PC-3 (cell line): ENCODE results near the gene ZBTB40. TPM values are rescaled to one million over a fixed set of nuclear protein-coding genes. Genes with fewer than 3 reads are reported as not detected.

Source experiments
- ATAC-seq: fragments of 200-7000 bp; cut with Tn5 transposase; 2 replicates; pipeline ENCODE4 v1.9.1; 2020; ENCODE audit warnings: mild to moderate bottlenecking, moderate library complexity
- BruUV-seq: library from RNA; stranded (reverse); fragments of 400-500 nt; replicated peaks from 2 replicates; lab custom pipeline; 2021; lab: Mats Ljungman, UMichigan
- CTCF ChIA-PET: fragments of 300-600 bp; sonication (Branson Sonifier 250); formaldehyde crosslinking; loops from one replicate; lab custom pipeline; 2022; ENCODE audit warnings: antibody characterized with exemption; lab: Charles Lee
- POLR2A ChIA-PET: fragments of 300-600 bp; sonication (Branson Sonifier 250); formaldehyde crosslinking; loops from one replicate; lab custom pipeline; 2022; ENCODE audit warnings: antibody characterized with exemption; ENCODE audit not compliant: unreplicated experiment; lab: Charles Lee
- DNase-seq: peaks from one replicate; pipeline ENCODE4 v3.0.0-alpha.2; 2015
- H2AFZ ChIP-seq: fragments of 300-600 bp; sonication (generic); 2 replicates; pipeline ENCODE4 v1.6.0; 2016; ENCODE audit warnings: antibody characterized with exemption, low read length
- H3F3A ChIP-seq: fragments of 300-600 bp; sonication (generic); one replicate; pipeline ENCODE4 v1.6.0; 2017; ENCODE audit warnings: antibody characterized with exemption, low read length, control low read depth, mild to moderate bottlenecking; ENCODE audit not compliant: unreplicated experiment
- H3K27ac ChIP-seq: fragments of 300-600 bp; sonication (generic); 2 replicates; pipeline ENCODE4 v1.5.1; 2016; ENCODE audit warnings: mild to moderate bottlenecking, low read length
- H3K27me3 ChIP-seq: fragments of 300-600 bp; sonication (generic); 2 replicates; pipeline ENCODE4 v1.6.1; 2016; ENCODE audit warnings: low read length, mixed read lengths
- H3K36me3 ChIP-seq: fragments of 300-600 bp; sonication (generic); 2 replicates; pipeline ENCODE4 v1.6.1; 2016; ENCODE audit warnings: low read depth, mixed run types, low read length, mixed read lengths
- H3K4me1 ChIP-seq: fragments of 300-600 bp; sonication (generic); 2 replicates; pipeline ENCODE4 v1.5.1; 2016; ENCODE audit warnings: low read length; ENCODE audit not compliant: insufficient read depth
- H3K4me2 ChIP-seq: fragments of 300-600 bp; sonication (generic); 2 replicates; pipeline ENCODE4 v1.6.0; 2016; ENCODE audit warnings: low read length
- H3K4me3 ChIP-seq: fragments of 300-600 bp; sonication (generic); 2 replicates; pipeline ENCODE4 v1.5.1; 2016; ENCODE audit warnings: mild to moderate bottlenecking, low read length, mixed read lengths
- H3K79me2 ChIP-seq: fragments of 300-600 bp; sonication (generic); 2 replicates; pipeline ENCODE4 v1.6.1; 2017; ENCODE audit warnings: low read length, mixed read lengths
- H3K9ac ChIP-seq: fragments of 300-600 bp; sonication (generic); 2 replicates; pipeline ENCODE4 v1.6.0; 2016; ENCODE audit warnings: mild to moderate bottlenecking, low read length
- H3K9me2 ChIP-seq: fragments of 300-600 bp; sonication (generic); replicated peaks from 2 replicates; pipeline ENCODE4 v1.6.1; 2016; ENCODE audit warnings: mixed run types, low read length, mixed read lengths
- H3K9me3 ChIP-seq: fragments of 300-600 bp; sonication (generic); 2 replicates; pipeline ENCODE4 v1.6.1; 2016; ENCODE audit warnings: low read length, mixed read lengths
- H4K20me1 ChIP-seq: fragments of 300-600 bp; sonication (generic); 2 replicates; pipeline ENCODE4 v1.6.1; 2016; ENCODE audit warnings: low read length, mixed read lengths
- EZH2 ChIP-seq: fragments of 300-600 bp; sonication (generic); IDR thresholded peaks from one replicate; pipeline ENCODE4 v1.6.1; 2017; ENCODE audit warnings: antibody characterized with exemption, mild to moderate bottlenecking, low read length; ENCODE audit not compliant: unreplicated experiment
- EZH2phosphoT487 ChIP-seq: fragments of 300-600 bp; sonication (generic); IDR thresholded peaks from 2 replicates; pipeline ENCODE4 v1.6.1; 2018; ENCODE audit warnings: mild to moderate bottlenecking, antibody characterized with exemption, low read length, borderline replicate concordance
- intact Hi-C: fragments of 100-400 bp; cut with micrococcal nuclease; formaldehyde crosslinking; loops from 2 replicates; pipeline ENCODE4 v1.9.0; 2023
- total RNA-seq: library from RNA; depleted of rRNA; stranded (reverse); fragments of >200 nt; gene quantifications from 2 replicates; pipeline ENCODE4 v1.2.3, GENCODE V29; 2014
- TF ChIP-seq, protein P1 (sequence below): fragments of 300-600 bp; sonication (generic); conservative IDR thresholded peaks from 2 replicates; pipeline ENCODE4 v1.5.1; 2017; ENCODE audit warnings: antibody characterized with exemption, low read depth, mild to moderate bottlenecking, low read length

Gene ZBTB40
- total RNA-seq, 1 experiment from 2014 or later, result 20.2 TPM

DNA sequence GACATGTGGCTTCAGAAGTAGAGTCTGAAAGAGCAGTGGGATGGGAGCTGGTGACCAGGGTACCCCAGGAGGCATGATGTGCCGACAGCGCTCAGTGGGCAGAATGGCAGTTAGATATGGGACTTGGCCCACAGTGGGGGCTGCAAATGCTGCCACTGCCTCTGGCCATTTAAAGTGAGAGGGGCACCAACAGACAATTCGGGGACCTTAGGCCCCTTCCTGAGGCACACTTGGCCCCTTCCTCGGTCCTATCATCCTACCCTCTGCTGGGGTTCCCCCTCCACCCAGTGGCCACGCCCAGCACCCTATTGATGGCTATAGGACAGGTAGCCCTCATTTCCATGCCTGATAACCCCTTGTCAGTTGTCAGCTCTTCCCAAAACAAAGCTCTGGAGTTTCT is 75.0 kb downstream of the ZBTB40 start:
- intact Hi-C loops, result no loop called here
- POLR2A ChIA-PET, result no interaction called here

DNA sequence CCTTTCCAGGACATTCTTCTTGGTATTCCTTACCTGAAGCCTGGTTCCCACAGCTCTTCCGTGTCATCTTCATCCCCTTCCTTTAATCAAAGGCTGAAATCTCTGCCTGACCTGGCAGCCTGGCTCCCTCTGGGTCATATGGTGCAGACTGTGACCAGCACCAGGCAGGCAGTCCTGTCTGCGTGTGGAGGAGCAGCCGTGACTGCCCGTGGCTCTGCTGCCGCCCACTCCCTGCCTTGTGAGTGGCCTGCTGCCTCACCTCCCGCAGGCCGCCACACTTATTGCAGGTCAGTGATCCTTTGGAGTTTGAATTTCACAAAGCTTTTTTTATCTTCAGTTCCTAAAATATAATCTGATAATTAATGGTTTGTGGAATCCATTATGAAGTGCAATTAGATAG is 75.5 kb downstream of the ZBTB40 start:
- no peaks in the 10 kb centered on the region for H3K9me2 ChIP-seq
- CTCF ChIA-PET, result interaction anchor here (0.8 kb wide), 1 partner anchor 115 kb away, joined by 4 read pairs; no protein-coding TSS in a partner anchor
- no peak overlapping the region for H3K4me3 ChIP-seq
- no peaks in the 10 kb centered on the region for H3K27me3 ChIP-seq
- H3K9ac ChIP-seq, result no peak overlapping the region
- POLR2A ChIA-PET, result no interaction called here
- TF ChIP-seq, protein P1, sequence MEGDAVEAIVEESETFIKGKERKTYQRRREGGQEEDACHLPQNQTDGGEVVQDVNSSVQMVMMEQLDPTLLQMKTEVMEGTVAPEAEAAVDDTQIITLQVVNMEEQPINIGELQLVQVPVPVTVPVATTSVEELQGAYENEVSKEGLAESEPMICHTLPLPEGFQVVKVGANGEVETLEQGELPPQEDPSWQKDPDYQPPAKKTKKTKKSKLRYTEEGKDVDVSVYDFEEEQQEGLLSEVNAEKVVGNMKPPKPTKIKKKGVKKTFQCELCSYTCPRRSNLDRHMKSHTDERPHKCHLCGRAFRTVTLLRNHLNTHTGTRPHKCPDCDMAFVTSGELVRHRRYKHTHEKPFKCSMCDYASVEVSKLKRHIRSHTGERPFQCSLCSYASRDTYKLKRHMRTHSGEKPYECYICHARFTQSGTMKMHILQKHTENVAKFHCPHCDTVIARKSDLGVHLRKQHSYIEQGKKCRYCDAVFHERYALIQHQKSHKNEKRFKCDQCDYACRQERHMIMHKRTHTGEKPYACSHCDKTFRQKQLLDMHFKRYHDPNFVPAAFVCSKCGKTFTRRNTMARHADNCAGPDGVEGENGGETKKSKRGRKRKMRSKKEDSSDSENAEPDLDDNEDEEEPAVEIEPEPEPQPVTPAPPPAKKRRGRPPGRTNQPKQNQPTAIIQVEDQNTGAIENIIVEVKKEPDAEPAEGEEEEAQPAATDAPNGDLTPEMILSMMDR, result no peak
- TF ChIP-seq EZH2phosphoT487 (no peak), EZH2 (no peak)
- no TSS peak for BruUV-seq
- no peaks in the 10 kb centered on the region for H4K20me1 ChIP-seq
- peaks cover 18% of the 10 kb centered on the region for H3K36me3 ChIP-seq
- no peak overlapping the region for H3K4me2 ChIP-seq
- no peak for ATAC-seq
- no peaks in the 10 kb centered on the region for H3F3A ChIP-seq
- no peaks in the 10 kb centered on the region for H3K79me2 ChIP-seq
- no peaks in the 10 kb centered on the region for H3K9me3 ChIP-seq
- H2AFZ ChIP-seq, result no peak overlapping the region
- no peak for DNase-seq
- no peak overlapping the region for H3K27ac ChIP-seq
- intact Hi-C loops, result no loop called here
- no peaks in the 10 kb centered on the region for H3K4me1 ChIP-seq

More for the DNA sequence above, 75.0 kb downstream of the ZBTB40 start:
- TF ChIP-seq, protein P1, result no peak
- TF ChIP-seq EZH2phosphoT487, result no peak
- TF ChIP-seq EZH2, result no peak
- Histone ChIP-seq H3K27me3 (no peaks in the 10 kb centered on the region), H3K9ac (no peak overlapping the region), H3K27ac (no peak overlapping the region), H3K79me2 (no peaks in the 10 kb centered on the region), H2AFZ (no peak overlapping the region), H3K36me3 (peaks cover 20% of the 10 kb centered on the region), H4K20me1 (no peaks in the 10 kb centered on the region), H3F3A (no peaks in the 10 kb centered on the region), H3K4me3 (no peak overlapping the region), H3K4me1 (no peaks in the 10 kb centered on the region), H3K9me3 (no peaks in the 10 kb centered on the region), H3K4me2 (no peak overlapping the region), H3K9me2 (no peaks in the 10 kb centered on the region)
- CTCF ChIA-PET, result no interaction called here
- ATAC-seq, result no peak
- DNase-seq, result no peak
- BruUV-seq, result no TSS peak

DNA sequence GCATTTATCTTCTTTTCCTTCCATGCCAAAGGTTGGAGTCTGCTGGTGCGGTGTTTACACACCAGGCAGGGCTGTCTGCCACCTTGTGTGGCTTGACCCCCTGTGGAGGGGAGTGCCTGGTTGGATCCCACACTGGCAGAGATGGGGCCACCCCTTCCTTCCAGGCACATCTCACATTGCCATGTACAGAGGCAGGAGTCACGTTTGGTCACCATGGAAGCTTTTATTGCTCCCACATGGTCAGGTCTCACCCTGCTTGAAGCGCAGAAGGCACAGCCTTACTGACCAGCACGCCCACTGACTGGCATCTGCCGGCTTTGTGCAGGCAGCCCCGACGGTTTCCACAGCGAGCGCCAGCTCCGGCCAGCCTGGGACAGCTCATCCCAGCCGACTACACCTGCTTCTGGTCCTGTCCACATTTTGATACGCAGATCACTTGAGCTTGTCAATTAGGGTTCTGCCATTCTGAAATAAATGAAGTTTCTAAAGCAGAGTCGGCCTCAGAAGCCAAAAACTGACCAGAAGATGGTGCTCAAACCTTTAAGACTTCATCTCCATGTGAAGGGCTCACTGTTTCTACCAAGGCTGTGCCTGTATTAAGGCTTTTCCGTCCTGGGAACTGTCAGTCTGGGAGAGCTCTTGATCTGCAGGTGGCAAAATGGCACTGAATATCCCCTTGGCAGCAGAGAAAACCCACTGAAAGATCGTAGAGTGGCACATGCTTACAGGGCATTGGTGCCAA is 76.1 kb downstream of the ZBTB40 start:
- Histone ChIP-seq H3K27ac (no peak overlapping the region), H3K9me2 (no peaks in the 10 kb centered on the region), H3K4me2 (no peak overlapping the region), H3K36me3 (peaks cover 15% of the 10 kb centered on the region; the same call in 1 of the 2 replicates), H3K9ac (no peak overlapping the region), H3F3A (no peaks in the 10 kb centered on the region), H3K79me2 (no peaks in the 10 kb centered on the region), H4K20me1 (no peaks in the 10 kb centered on the region), H3K27me3 (no peaks in the 10 kb centered on the region), H3K4me1 (no peaks in the 10 kb centered on the region), H3K9me3 (no peaks in the 10 kb centered on the region), H3K4me3 (no peak overlapping the region), H2AFZ (no peak overlapping the region)
- ATAC-seq (no peak), DNase-seq (no peak)
- BruUV-seq, result no TSS peak
- POLR2A ChIA-PET, result no interaction called here
- CTCF ChIA-PET, result interaction anchor here (0.7 to 0.8 kb wide), 2 partner anchors 111 to 114 kb away, joined by 3 to 4 read pairs; no protein-coding TSS in a partner anchor
- intact Hi-C loops, result no loop called here
- TF ChIP-seq EZH2phosphoT487 (no peak), EZH2 (no peak)
- TF ChIP-seq, protein P1, result no peak; the same call in 1 of the 2 replicates
